Colonic mucosa (tissue), 4 donors: ENCODE data around the gene TSC22D1. TPM values are rescaled to one million over a fixed set of nuclear protein-coding genes. Genes with fewer than 3 reads are reported as not detected.
"Not testable (repeated sequence)": the region's sequence is repeated elsewhere in the genome, so short reads cannot be mapped to it uniquely, and the experiment has no call there.

Experiments used
- DNase-seq: peaks from one replicate; pipeline ENCODE4 v3.0.0-alpha.2; 2020
- H3K27ac ChIP-seq: fragments of 200-600 bp; one replicate; pipeline ENCODE4 v1.8.0; 2021
- H3K27me3 ChIP-seq: fragments of 200-600 bp; one replicate; pipeline ENCODE4 v1.8.0; 2021
- H3K36me3 ChIP-seq: fragments of 200-600 bp; one replicate; pipeline ENCODE4 v1.8.0; 2021
- H3K4me1 ChIP-seq: fragments of 200-600 bp; one replicate; pipeline ENCODE4 v1.8.0; 2021; ENCODE audit warnings: mild to moderate bottlenecking
- H3K4me3 ChIP-seq: fragments of 200-600 bp; one replicate; pipeline ENCODE4 v1.8.0; 2021
- H3K9ac ChIP-seq, 2 donors: one replicate each; pipeline ENCODE4 v1.7.0; 2013; ENCODE audit warnings: control low read depth in 2 of 2, low read depth in 2 of 2, low read length in 2 of 2
- H3K9me3 ChIP-seq: fragments of 200-600 bp; one replicate; pipeline ENCODE4 v1.8.0; 2021
- intact Hi-C: fragments of 100-400 bp; cut with DNase I; formaldehyde crosslinking; loops from one replicate; pipeline ENCODE4 v1.14.1; 2022
- total RNA-seq, 2 donors: library from RNA; stranded (reverse); fragmentation: NEBNext Ultra II Directional in 1 of 2; extraction: Animal tissue kit (Norgen Biotek cat#: 25700) in 1 of 2; gene quantifications; one replicate each; pipeline ENCODE4 v1.2.1, GENCODE V29; 2021
- TF ChIP-seq, protein P1 (sequence below): fragments of 200-600 bp; IDR thresholded peaks from one replicate; pipeline ENCODE4 v1.8.0; 2022; ENCODE audit warnings: antibody characterized with exemption, mild to moderate bottlenecking
- donor health status: healthy.
- donor health status: DM: no; HTN: no; CAD: no.
- donor health status: DM: no; HTN: no; CAD: no.

The TSC22D1 gene
- total RNA-seq, 2 donors from 2014 or later: 137 to 231 TPM

DNA sequence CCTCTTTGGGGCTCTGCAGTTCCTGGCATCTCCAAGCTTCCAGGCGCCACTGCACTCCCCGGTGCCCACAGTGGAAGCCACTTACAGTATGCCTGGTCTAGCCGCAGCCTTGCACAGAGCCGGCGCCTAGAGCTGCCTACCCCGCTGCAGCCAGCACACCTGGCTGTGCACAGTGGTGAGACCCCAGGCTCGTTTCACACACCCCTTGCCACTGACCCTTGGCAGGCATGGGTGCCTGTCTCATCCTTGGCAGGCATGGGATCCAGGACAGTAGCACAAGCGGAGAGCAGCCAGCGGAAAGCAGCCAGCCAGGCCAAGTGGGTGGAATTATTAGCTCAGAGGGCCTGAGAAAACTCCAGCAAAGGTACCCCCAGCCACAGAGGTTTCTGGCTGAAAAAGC, 116.5 kb downstream of the TSC22D1 start:
- Histone ChIP-seq H3K4me3 (no peak overlapping the region), H3K36me3 (no peaks in the 10 kb centered on the region), H3K9ac (no peak overlapping the region), H3K4me1 (no peaks in the 10 kb centered on the region), H3K27ac (no peak overlapping the region), H3K27me3 (no peaks in the 10 kb centered on the region), H3K9me3 (no peaks in the 10 kb centered on the region)
- no peak for DNase-seq
- TF ChIP-seq, protein P1, sequence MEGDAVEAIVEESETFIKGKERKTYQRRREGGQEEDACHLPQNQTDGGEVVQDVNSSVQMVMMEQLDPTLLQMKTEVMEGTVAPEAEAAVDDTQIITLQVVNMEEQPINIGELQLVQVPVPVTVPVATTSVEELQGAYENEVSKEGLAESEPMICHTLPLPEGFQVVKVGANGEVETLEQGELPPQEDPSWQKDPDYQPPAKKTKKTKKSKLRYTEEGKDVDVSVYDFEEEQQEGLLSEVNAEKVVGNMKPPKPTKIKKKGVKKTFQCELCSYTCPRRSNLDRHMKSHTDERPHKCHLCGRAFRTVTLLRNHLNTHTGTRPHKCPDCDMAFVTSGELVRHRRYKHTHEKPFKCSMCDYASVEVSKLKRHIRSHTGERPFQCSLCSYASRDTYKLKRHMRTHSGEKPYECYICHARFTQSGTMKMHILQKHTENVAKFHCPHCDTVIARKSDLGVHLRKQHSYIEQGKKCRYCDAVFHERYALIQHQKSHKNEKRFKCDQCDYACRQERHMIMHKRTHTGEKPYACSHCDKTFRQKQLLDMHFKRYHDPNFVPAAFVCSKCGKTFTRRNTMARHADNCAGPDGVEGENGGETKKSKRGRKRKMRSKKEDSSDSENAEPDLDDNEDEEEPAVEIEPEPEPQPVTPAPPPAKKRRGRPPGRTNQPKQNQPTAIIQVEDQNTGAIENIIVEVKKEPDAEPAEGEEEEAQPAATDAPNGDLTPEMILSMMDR: no peak
- intact Hi-C loops: no loop called here

DNA sequence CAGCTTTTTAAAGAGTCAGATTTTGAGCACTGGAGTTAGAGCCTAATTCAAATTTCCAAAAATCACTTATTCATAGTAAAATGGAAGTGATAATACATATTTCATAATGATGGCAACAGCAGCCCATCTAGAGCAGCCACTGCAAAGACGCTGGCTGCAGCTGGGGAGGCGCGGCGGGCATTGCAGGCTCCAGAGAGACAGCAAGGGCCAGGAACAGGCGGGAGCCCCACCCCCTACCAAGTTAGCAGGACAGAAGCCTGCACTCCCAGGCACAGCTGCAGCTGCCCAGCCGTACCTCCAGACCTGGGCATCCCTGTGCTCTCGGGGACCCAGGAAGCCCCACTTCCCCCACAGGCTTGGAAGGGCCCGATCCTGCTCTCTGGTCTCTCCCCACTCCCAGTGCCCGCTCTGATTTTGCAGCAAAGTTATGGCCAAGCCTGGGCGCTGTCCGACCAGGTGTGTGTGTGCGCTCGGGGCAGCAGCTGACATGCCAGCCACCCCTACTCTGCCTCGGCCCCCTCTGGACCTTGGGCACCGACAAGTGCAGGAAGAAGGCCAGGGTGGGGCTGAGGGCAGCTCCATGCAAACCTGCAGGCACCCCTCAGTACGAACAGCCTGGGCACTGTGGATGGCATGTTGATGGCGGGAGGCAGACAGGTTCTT, 117.7 kb downstream of the TSC22D1 start:
- intact Hi-C loops: no loop called here
- no peak for DNase-seq
- no peak overlapping the region for H3K27ac ChIP-seq
- TF ChIP-seq, protein P1: no peak
- H3K4me3 ChIP-seq: no peak overlapping the region
- no peaks in the 10 kb centered on the region for H3K27me3 ChIP-seq
- no peaks in the 10 kb centered on the region for H3K9me3 ChIP-seq
- no peak overlapping the region for H3K9ac ChIP-seq
- no peaks in the 10 kb centered on the region for H3K4me1 ChIP-seq
- no peaks in the 10 kb centered on the region for H3K36me3 ChIP-seq

DNA sequence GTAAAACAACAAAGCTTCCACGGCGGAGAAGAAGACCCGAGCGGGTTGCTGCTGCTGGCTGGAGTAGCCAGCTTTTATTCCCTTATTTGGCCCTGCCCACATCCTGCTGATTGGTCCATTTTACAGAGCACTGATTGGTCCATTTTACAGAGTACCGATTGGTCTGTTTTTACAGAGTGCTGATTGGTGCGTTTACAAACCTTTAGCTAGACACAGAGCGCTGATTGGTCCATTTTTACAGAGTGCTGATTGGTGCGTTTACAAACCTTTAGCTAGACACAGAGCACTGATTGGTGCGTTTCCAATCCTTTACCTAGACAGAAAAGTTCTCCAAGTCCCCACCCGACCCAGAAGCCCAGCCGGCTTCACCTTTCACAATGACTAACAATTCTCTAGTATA, 119.9 kb downstream of the TSC22D1 start:
- H3K4me3 ChIP-seq, H3K36me3 ChIP-seq, H3K27ac ChIP-seq, H3K9me3 ChIP-seq, DNase-seq, H3K9ac ChIP-seq, H3K27me3 ChIP-seq, intact Hi-C loops, H3K4me1 ChIP-seq: not testable (repeated sequence)

DNA sequence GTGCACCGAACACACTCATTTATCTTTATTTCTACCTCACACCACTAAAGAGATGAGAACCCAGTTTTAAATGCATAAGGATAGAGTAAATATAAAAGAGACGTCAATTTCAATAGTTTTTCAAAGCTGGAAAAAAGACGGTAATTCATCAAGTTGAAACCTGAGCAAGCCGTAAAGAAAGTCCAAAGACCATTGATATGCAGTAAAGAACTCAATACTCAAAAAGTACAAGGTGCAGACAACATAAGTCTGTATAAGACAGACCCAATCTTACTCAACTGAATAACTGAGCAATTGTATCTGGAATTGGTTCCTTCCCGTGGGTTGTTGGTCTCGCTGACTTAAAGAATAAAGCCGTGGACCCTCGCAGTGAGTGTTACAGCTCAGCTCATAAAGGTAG, 120.4 kb downstream of the TSC22D1 start:
- intact Hi-C loops: no loop called here
- TF ChIP-seq, protein P1: no peak
- Histone ChIP-seq H3K27ac (no peak overlapping the region), H3K4me3 (no peak overlapping the region), H3K4me1 (no peaks in the 10 kb centered on the region), H3K36me3 (no peaks in the 10 kb centered on the region), H3K9ac (no peak overlapping the region), H3K9me3 (no peaks in the 10 kb centered on the region), H3K27me3 (no peaks in the 10 kb centered on the region)
- no peak for DNase-seq

DNA sequence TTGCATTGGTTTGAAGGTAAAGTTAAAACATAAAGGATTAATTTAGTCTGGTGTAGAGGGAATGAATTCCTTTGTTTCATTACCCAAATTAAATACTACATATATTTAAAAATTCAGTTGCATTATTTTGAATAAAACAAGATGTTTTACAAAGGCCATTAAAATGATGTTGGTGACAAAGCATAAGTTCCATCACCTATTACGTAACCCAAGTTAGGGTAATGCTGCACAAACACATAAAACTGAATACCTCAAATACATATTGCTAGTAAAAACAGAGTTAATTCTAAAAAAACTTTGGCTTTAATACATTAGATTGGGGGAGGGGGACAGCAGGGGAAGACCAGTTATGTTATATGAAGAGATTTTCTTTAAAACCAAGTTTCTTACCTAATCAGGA, 122.2 kb downstream of the TSC22D1 start:
- intact Hi-C loops: no loop called here
- TF ChIP-seq, protein P1: no peak
- DNase-seq: no peak
- Histone ChIP-seq H3K36me3 (no peaks in the 10 kb centered on the region), H3K27ac (no peak overlapping the region), H3K4me1 (no peaks in the 10 kb centered on the region), H3K27me3 (no peaks in the 10 kb centered on the region), H3K9ac (no peak overlapping the region), H3K4me3 (no peak overlapping the region), H3K9me3 (no peaks in the 10 kb centered on the region)

DNA sequence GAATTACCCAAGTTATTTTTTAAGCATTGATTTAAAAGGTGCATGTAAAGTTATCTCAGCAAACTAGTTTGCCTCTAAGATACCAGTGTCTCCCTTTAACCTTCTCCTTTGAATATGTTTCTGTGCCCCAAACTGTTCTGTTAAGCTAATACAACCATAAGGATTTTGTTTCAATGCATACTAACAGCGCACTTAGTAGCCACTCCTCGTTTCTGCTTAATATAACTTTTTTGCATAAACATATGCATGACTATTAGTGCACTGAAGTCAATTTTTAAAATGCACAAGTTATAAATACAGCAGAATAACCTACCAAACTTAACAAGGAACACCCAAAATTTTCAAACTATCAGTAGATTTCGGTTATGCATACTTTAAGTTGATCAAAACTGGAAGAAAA, 123.1 kb downstream of the TSC22D1 start:
- Histone ChIP-seq H3K4me1 (no peaks in the 10 kb centered on the region), H3K36me3 (no peaks in the 10 kb centered on the region), H3K27ac (no peak overlapping the region), H3K27me3 (no peaks in the 10 kb centered on the region), H3K9ac (no peak overlapping the region), H3K9me3 (no peaks in the 10 kb centered on the region), H3K4me3 (no peak overlapping the region)
- no peak for DNase-seq
- intact Hi-C loops: no loop called here
- TF ChIP-seq, protein P1: no peak
